Neural progenitor cell (in vitro differentiated cells): Measurements from ENCODE around the gene DMTF1.

Experiments used
- EZH2 ChIP-seq: fragments of 200-600 bp; sonication (generic); IDR thresholded peaks from 2 replicates; pipeline ENCODE4 v1.6.1; 2017; ENCODE audit warnings: antibody characterized with exemption, mild to moderate bottlenecking, moderate library complexity
- TF ChIP-seq, protein P1 (sequence below): fragments of 200-600 bp; sonication (generic); IDR thresholded peaks from 2 replicates; pipeline ENCODE4 v1.5.1; 2017; ENCODE audit warnings: antibody characterized with exemption, mild to moderate bottlenecking

DNA sequence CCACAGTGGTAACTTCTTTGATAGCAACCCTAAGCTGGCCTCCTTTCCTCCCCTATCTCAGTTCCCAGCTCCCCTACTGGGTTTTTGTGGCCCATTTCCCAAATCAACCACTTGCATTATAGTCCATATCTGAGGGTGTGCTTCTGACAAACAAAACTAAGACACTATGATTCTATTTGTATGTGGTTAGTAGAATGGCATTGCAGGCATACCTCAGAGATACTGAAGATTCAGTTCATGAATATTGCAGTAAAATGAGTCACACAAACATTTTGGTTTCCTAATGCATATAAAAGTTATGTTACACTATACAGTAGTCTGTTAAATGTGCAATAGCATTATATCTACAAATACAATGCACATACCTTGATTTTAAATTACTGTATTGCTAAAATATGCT, 82.7 kb downstream of the DMTF1 start:
- TF ChIP-seq, protein P1, sequence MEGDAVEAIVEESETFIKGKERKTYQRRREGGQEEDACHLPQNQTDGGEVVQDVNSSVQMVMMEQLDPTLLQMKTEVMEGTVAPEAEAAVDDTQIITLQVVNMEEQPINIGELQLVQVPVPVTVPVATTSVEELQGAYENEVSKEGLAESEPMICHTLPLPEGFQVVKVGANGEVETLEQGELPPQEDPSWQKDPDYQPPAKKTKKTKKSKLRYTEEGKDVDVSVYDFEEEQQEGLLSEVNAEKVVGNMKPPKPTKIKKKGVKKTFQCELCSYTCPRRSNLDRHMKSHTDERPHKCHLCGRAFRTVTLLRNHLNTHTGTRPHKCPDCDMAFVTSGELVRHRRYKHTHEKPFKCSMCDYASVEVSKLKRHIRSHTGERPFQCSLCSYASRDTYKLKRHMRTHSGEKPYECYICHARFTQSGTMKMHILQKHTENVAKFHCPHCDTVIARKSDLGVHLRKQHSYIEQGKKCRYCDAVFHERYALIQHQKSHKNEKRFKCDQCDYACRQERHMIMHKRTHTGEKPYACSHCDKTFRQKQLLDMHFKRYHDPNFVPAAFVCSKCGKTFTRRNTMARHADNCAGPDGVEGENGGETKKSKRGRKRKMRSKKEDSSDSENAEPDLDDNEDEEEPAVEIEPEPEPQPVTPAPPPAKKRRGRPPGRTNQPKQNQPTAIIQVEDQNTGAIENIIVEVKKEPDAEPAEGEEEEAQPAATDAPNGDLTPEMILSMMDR = no peak
- TF ChIP-seq EZH2 = no peak
